Measurements from ENCODE around the gene CHID1. TPM values are rescaled to one million over a fixed set of nuclear protein-coding genes. Genes with fewer than 3 reads are reported as not detected.

Gene CHID1
- total and polyA plus RNA-seq, 2 of the 4 experiments (the other 2 are of a cell fraction), result 34.2 to 121 TPM

DNA sequence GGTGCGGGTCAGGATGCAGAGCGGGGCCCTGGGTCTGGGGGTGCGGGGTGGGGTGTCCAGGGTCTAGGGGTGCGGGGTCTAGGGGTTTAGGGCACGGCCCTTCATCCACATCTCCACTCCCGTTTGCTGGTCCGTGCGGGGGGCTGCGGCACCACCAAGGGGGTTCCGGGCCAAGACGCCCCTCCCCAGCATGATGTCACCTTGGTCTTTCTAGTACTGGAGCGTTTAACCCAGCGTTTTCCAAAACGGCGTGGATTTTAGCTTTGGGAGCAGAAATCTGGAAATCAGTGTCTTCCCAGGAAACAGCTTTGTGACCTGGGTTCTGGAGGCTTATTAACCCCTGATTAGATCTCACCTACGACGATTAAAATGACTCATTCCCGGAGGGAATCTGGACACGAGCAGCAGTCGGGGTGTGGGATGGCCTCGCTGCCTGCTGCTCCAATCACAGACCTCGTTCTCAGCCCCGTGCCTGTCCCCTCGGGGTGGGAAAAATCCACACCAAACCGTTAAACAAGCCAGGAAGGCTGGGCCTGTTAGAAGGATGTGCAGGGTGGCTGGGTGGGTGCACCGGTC lies 15.8 kb upstream of the CHID1 start:
- Histone ChIP-seq H4K8ac (ENCODE audit: low read depth in 2 of 2, low read length in 2 of 2) (peak overlapping the region in 1 of 2 experiments; percentile 36; a peak in 1 of 4 replicates), H2BK5ac (ENCODE audit: low read depth, low read length, poor library complexity, severe bottlenecking) (peak overlapping the region; percentile 27), H3K9me3 (ENCODE audit: control insufficient read depth, insufficient read depth, low read length) (no peaks in the 10 kb centered on the region), H3K79me1 (ENCODE audit: low read depth in 1 of 2, low read length in 2 of 2) (peaks cover 10 to 48% of the 10 kb centered on the region in 2 experiments; a peak in 3 of 4 replicates), H2AFZ (replicated peaks; ENCODE audit: low read length, poor library complexity) (peak overlapping the region; percentile 33), H2AK5ac (ENCODE audit: low read depth, low read length) (peak overlapping the region; percentile 75), H3K56ac (ENCODE audit: extremely low read depth, insufficient read depth, low read length) (no peak overlapping the region), H2AK9ac (replicated peaks; ENCODE audit: low read depth, low read length, poor library complexity) (peak overlapping the region; percentile 87), H4K91ac (ENCODE audit: insufficient read depth, low read depth, low read length) (no peak overlapping the region; the same call in 1 of the 2 replicates), H3K4me1 (ENCODE audit: control insufficient read depth, insufficient read depth, low read length) (peaks cover 4% of the 10 kb centered on the region), H3K4ac (ENCODE audit: low read depth, low read length) (peak overlapping the region; percentile 67), H2BK120ac (ENCODE audit: low read depth, low read length) (no peak overlapping the region), H3K4me2 (ENCODE audit: low read depth, low read length) (peak overlapping the region; percentile 76), H3K23ac (ENCODE audit: low read depth, low read length) (peak overlapping the region; percentile 53; the same call in 1 of the 2 replicates), H2BK20ac (ENCODE audit: low read depth, low read length) (no peak overlapping the region), H3K36me3 (ENCODE audit: control insufficient read depth, insufficient read depth, low read length) (peaks cover 12% of the 10 kb centered on the region), H3K27ac (ENCODE audit: insufficient read depth, low read length) (peak overlapping the region; percentile 65), H3K9me1 (ENCODE audit: insufficient read depth, low read length) (peaks cover 16% of the 10 kb centered on the region), H3K4me3 (ENCODE audit: insufficient read depth, low read depth, low read length) (peak overlapping the region; percentile 87), H3K18ac (ENCODE audit: low read depth, low read length) (no peak overlapping the region), H4K20me1 (ENCODE audit: insufficient read depth, low read length) (peaks cover 47% of the 10 kb centered on the region), H2BK15ac (ENCODE audit: low read depth, low read length) (no peak overlapping the region), H3K9ac (ENCODE audit: low read depth, low read length) (peak overlapping the region; percentile 77), H3K27me3 (ENCODE audit: control insufficient read depth, insufficient read depth, low read length) (no peaks in the 10 kb centered on the region), H3K14ac (replicated peaks; ENCODE audit: low read depth, low read length) (peak overlapping the region; percentile 89), H4K5ac (ENCODE audit: low read depth, low read length) (no peak overlapping the region)
- no CpG with 5 or more reads among the region's 26 CpGs for WGBS, 2 experiments (ENCODE audit: extremely low coverage in 2 of 2, insufficient read length in 1 of 2)
- dilution Hi-C loops (cut with HindIII; ENCODE audit: low sequenced_read_pairs, unreplicated experiment) (no loop called here), in situ Hi-C loops (cut with MboI; ENCODE audit: low sequenced_read_pairs) (no loop called here), intact Hi-C loops (cut with micrococcal nuclease) (no loop called here)
- no TSS peak for BruUV-seq (replicated peaks)
- ATAC-seq (ENCODE audit: low read depth) (peak; percentile 64), DNase-seq (peak; percentile 69)
- POLR2A ChIA-PET (ENCODE audit: unreplicated experiment), result no interaction called here
- CTCF ChIA-PET, result no interaction called here
- TF ChIP-seq, protein P1, sequence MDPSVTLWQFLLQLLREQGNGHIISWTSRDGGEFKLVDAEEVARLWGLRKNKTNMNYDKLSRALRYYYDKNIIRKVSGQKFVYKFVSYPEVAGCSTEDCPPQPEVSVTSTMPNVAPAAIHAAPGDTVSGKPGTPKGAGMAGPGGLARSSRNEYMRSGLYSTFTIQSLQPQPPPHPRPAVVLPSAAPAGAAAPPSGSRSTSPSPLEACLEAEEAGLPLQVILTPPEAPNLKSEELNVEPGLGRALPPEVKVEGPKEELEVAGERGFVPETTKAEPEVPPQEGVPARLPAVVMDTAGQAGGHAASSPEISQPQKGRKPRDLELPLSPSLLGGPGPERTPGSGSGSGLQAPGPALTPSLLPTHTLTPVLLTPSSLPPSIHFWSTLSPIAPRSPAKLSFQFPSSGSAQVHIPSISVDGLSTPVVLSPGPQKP (IDR thresholded peaks at IDR 0.05; ENCODE audit: borderline replicate concordance, low read depth, low read length), result no peak
- no peak for TF ChIP-seq SMC3 (IDR thresholded peaks at IDR 0.05; ENCODE audit: low read depth, low read length)
- peak; percentile 23; the same call in 1 of the 2 replicates for TF ChIP-seq MAZ (IDR thresholded peaks at IDR 0.05; ENCODE audit: borderline replicate concordance, low read depth, low read length)
- no peak for TF ChIP-seq RAD21 (IDR thresholded peaks at IDR 0.05; ENCODE audit: low read length)
- no peak for TF ChIP-seq NFE2L2 (IDR thresholded peaks at IDR 0.05; ENCODE audit: low read depth, low read length)
- peak; percentile 76 for TF ChIP-seq USF2 (IDR thresholded peaks at IDR 0.05; ENCODE audit: low read depth, low read length)
- TF ChIP-seq CEBPB (IDR thresholded peaks at IDR 0.05; ENCODE audit: low read depth, low read length), result no peak
- peak; percentile 4; the same call in 1 of the 2 replicates for TF ChIP-seq BHLHE40 (IDR thresholded peaks at IDR 0.05; ENCODE audit: low read depth, low read length)
- TF ChIP-seq RFX5 (IDR thresholded peaks at IDR 0.05; ENCODE audit: low read depth, low read length), result no peak
- TF ChIP-seq MAFK (IDR thresholded peaks at IDR 0.05; ENCODE audit: low read depth, low read length), result no peak
- peak; percentile 41; the same call in 1 of the 2 replicates for TF ChIP-seq MXI1 (IDR thresholded peaks at IDR 0.05; ENCODE audit: borderline replicate concordance, low read depth, low read length)
- peak; percentile 34; the same call in 1 of the 2 replicates for TF ChIP-seq FOS (IDR thresholded peaks at IDR 0.05; ENCODE audit: low read depth, low read length)
- TF ChIP-seq CTCF (conservative IDR thresholded peaks at IDR 0.05; ENCODE audit: low read depth, low read length), result 0 out of 2 replicates have a peak, but pooled peaks have one; percentile 1
- no peak; the same call in 1 of the 2 replicates for TF ChIP-seq POLR2A (IDR thresholded peaks at IDR 0.05; ENCODE audit: low read depth, low read length)
- TF ChIP-seq RCOR1 (IDR thresholded peaks at IDR 0.05; ENCODE audit: insufficient replicate concordance, low read length), result no peak
